DMS79 treated with DMSO at 0.1 percent for 48 hours (cell line): ENCODE data around the gene BRD1.
A peak's percentile ranks its signal among the peaks of the same experiment; 100 is the strongest.
"Not testable (repeated sequence)": the region's sequence is repeated elsewhere in the genome, so short reads cannot be mapped to it uniquely, and the experiment has no call there.

Experiments used
- DNase-seq: peaks from one replicate; lab custom pipeline; 2025; lab: John Stamatoyannopoulos, UW

BRD1 gene

DNA sequence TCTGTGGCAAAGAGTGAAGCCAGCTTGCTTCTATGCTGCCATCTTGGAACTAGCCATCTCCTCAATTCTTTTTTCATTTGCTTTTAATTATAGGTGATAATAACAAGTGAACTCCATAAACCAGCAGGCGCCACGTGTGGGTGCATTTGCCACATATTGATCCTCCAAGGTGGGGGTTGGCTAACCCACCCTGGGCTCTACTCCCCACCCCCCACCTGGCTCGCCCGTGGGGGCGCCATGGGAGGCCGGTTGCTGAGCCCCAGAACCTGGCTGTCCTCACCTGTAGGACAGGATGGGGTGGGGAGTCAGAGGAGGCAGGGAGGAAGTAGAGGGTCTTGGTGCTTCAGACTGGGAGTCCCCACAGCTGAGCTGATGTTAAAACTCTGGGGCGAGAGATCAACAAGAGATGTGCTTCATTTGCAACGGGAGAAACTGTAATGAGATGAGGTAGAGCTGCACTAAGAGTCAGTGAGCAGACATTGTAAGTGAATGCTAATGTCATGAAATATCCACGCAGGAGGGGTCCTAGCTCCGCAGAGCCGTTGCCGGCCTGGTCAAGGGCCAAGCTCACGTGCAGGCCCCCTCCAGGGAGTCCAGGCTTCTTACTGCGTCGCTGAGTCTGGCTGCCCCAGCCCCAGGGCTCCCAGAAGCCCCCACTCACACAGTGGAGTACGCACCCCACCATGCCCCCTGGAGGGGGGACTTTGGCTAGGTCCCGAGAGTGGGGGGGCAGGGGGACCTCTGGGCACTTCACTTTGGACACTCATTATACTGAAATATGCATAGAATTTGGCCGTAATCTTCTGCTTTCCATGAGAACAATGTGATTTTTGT lies 59.4 kb downstream of the BRD1 start:
- no peak for DNase-seq

DNA sequence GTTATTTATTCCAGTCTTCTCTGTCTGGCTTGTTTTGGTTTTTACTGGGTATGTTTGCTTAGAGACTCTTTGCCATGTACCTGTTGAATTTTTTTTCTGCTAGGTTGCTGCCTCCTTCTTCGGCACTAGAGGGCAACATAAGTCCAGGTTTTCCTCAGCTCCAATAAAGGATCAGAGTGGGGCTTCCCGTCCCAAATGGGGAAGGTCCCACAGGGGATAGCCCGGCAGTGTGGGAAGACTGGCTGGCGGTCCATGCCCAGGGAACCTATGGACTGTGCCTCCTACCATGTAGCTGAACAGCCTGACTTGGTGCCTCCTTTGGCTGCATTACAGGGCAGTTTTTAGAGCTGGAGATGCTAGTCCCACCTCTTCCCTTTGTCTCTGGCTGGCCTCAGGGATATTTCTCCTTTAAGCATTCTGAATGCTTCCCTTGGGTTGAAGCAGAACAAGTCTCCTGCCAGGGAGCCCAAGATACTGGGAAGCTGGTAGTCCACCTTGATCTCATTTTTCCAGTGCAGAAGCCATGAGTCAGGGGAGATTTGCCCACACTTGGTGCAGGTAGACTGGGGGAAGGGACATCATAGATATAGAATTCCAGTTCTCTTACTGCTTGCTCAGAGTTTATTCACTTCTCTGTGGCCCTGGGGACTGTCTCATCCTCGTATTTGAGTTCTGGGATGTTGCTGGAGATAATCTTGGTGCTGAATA lies 60.2 kb downstream of the BRD1 start:
- DNase-seq, result peak; percentile 14

DNA sequence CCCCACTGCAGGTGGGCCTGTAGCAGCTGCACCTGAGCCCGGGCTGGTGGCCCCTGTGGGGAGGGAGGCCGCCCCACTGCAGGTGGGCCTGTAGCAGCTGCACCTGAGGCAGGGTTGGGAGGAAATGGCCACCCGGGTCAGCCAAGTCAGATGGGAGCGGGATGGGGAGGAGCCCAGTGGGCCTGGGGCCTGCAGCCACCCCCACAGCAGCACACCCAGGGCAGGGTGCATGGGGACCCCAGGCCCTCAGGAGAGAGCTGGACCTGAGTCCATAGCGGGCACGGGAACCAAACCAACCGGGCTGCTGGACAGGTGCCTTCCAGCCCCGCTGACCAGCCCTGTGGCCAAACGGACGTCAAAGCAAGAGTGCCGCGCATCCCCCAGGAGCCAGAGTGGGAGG lies 61.7 kb downstream of the BRD1 start:
- no peak for DNase-seq

DNA sequence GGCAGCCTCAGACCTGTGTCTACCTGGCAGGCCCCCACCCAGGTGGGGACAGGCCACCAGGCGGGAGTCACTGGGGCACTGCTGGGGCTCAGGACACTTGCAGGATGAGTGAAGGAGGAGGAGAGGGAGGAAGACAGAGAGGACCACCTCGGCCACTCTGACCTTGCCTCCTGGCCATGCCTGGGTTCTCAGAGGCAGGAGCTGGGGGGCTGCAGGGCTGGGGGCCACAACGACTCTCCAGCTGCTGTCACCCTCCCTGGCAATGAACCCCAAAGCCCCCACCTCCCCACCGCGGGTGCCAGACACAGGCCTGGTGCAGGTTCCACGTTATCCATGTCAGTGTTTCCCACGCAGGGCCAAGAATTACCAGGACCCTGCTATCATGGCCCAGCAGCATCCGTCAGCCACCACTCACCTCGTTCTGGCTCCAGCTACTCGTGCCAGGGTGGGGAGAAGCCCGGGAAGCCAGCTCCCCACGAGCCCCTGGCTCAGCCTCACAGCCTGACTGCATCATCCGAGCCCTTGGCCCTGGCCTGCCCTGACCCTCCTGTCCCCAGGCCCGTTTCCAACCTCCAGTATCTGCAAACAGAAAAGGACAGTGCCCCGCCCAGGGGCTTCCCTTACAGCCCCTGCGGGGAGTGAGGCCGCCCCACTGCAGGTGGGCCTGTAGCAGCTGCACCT lies 62.4 kb downstream of the BRD1 start:
- DNase-seq, result no peak

DNA sequence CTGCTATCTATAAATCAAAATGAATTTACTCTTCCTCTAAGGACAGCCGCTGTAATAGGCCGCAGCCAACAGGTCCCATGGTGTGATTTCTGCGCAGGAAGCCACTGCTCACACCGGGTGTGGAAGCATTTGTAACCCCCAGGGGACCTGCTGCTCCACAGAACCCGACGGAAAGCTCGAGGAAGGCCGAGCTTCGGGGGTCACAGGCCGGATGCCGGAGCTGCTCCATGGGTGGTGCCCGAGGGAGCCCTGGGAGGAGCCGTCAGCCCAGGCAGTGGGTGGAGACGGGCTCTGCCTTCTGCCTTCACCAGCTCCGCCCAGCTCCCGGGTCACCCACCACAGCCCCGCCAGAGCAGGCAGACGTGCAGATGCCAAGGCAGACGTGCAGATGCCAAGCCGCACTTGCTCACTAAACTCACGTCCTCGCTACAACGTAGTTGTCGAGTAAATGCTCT lies 63.5 kb downstream of the BRD1 start:
- DNase-seq, result no peak

DNA sequence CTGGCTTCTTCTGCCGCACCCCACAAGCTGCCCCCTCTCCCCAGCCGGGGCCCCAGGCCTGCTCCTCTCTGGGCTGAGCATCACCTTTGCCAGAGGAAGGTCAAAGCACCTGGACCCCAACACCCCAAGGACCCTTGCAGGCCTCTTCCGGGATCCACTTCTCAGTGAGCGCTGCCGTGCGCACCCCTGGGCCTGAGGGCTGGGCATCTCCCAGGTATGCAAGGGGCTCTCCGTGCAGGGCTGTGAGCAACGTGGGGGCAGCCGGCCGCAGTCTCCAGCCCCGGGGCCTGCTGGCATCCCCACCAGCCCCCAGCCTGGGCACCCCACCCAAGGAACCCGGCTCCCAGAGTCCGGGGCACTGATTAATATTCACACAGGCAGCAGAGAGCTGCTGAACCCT lies 64.0 kb downstream of the BRD1 start:
- no peak for DNase-seq

DNA sequence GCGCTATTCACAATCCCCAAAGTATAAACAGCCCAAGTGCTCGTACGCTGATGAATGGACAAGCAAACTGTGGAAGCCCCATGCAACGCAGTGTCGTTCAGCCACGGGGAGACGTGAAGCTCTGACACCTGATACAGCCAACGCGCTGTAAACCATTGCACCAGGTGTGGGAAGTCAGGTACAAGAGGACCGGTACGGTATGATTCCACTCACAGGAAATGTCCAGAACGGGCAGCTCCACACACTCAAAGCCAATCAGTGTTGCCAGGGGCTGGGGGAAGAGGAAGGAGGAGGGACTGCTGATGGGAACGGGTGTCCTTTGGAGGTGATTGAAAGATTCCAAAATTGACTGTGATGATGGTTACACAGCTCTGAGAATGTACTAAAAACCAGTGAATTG lies 64.5 kb downstream of the BRD1 start:
- DNase-seq, result no peak

DNA sequence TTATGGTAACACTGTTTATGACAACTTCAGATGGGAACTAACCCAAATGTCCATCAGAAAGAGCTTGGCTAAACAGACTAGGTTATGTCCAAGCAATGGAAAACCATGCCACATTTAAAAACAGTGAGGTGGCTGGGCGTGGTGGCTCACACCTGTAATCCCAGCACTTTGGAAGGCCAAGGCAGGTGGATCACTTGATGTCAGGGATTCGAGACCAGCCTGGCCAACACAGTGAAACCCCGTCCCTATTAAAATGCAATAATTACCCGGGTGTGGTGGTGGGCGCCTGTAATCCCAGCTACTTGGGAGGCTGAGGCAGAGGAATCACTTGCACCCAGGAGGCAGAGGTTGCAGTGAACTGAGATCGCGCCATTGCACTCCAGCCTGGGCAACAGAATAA lies 65.1 kb downstream of the BRD1 start:
- not testable (repeated sequence) for DNase-seq

DNA sequence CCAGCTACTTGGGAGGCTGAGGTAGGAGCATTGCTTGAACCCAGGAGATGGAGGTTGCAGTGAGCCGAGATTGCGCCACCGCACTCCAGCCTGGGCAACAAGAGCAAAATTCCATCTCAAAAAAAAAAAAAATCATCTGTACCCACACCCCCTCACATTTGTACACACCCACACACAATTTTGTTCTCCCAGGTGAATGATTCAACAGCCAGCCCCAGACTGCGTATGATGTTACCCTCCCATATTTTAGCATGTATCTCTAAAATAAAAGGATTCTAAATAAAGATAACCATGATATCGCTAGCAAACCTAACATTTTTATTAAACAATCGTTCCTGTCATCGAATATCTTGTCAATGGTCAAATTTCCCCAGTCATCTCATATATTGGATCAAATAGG lies 65.8 kb downstream of the BRD1 start:
- no peak for DNase-seq

DNA sequence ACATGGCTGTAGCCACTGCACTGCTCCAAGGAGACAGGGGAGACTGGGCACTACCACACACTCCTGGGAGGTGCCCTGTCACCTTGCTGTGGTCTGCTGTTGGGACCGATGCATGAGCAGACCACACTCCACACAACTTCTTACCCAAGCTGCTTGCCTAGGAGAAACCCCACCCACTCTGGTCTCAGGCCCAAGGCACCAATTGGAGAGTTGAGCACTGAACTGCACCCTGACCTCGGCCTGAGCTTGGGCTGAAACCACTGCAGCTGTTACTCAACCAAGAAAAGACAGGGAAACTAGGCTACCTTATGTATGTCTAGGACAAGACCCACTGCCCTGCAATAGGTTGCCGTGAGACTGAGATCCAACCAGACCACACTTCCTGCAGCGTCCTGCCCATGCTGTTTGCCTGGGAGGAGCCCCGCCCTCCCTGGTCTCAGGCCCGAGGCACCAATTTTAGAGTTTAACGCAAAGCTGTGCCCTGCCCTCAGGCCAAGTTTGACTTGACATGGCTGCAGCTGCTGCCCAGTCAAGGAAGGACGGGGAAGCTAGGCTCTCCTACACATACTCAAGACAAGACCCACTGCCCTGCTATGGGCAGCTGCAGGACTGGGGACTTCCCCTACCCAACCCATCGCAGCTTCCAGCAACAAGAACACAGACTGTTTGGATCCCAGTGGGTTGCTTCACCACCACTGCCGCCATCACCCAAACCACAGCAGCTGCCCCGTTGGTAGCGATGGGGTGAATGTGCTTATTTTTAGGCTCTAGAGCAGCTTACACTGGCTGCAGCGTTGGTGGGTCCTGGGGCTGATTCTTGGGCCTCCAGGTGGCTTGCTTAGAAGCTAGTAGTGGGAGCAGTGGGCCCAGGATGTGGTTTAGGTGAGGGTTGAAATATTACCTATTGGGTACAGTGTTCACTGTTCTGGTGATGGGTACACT lies 66.8 kb downstream of the BRD1 start:
- no peak for DNase-seq

DNA sequence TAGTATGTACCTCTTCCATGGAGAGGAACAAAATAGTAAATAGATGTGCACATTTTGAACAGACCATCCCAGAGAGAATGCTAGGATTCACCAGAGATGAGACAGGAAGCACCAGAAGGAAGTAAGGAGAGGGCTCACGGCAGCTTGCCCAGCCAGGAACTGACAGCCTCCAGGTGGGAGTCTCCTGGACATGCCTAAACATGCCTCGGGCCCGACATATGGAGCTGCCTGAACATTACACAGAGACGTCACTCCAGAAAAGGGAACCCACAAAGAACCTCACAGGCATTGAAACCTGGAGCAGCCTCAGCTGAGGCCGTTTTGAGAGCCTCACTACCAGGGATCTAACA lies 67.4 kb downstream of the BRD1 start:
- no peak for DNase-seq

DNA sequence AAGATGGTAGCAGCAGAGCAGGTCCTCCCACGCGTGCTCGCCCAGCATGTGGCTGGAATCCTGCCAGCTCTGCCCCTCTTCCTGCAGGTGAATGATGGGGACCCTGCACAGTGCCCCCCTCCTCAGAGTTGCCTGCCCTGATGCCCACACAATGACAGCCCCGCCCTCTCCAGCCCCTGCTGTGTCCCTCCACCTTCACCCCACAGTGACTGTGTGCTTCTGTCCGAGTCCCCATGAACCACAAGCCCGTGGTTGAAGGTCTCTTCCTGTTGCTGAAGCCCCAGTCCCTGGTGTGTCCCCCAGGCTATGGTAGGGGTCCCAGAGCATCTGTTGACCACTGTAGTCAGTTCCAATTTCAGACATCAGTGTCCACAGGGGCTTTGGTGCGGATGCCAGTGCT lies 71.0 kb downstream of the BRD1 start:
- DNase-seq, result no peak

DNA sequence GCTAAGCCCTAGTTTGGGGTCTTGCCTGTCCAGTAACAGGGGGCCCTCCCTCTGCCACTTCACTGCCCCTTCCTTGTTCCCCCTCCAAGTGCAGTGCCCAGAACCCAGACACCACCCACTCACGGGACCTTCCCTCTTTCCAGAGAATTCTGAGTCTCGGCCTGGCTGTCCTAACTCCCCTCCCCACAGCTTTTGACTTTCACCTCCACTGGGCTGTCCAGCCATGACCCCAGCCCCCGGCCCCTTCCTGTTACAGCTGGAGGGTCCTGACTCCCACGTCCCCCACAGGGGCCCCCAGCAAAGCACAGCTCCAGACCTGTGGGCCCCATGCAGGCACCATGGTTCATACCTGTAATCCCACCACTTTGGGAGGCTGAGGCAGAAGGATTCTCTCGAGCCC lies 71.5 kb downstream of the BRD1 start:
- no peak for DNase-seq

DNA sequence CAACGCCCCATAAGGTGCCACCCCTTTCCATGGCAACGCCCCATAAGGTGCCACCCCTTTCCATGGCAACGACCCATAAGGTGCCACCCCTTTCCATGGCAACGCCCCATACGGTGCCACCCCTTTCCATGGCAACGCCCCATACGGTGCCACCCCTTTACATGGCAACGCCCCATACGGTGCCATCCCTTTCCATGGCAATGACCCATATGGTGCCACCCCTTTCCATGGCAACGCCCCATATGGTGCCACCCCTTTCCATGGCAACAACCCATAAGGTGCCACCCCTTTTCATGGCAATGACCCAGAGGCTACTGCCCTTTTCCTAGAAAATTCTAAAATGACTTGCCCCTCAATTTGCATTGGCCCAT lies 72.1 kb downstream of the BRD1 start:
- no peak for DNase-seq

DNA sequence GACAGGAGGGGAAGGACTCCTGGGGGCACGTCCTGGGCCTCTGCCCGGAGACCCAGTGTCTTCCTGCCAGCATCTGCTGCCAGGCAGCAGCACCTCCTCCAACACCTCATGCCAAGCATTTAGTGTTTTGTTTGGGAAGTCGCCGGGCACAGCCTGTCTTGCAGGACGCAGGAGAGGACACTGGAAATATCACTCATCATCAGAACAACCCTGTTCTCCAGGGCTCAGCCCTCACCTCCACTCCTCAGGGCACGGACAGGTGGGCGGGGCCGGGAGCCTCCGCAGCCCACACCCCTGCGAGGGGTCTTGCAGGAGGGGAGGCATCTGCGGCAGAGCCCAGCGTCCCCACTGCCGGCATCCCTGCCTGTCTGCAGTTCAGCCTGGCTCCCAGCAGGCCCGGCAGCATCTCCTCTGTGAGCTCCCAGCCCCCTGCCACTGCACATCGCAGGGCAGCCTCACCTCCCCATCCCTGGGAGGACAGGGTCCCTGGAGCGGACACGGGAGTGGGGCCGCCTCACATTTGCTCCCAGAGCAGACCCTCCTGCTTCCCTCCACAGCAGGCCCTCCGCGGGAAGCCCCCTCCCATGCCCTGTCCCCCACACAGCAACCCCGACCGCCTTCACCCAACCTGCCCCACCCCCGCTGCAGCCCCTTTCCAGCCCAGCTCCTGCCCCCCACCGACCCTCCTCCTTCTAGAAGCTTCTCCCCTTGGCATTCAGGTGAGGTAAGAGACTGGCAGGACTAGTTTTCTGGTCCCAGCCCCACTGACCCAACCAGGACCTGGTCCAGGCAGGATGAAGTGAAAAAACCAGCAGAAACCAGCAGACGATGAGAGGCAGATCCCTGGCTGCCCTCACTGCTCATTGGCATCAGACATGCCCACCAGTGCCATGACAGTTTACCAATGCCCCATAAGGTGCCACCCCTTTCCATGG lies 72.7 kb downstream of the BRD1 start:
- peak; percentile 4 for DNase-seq

DNA sequence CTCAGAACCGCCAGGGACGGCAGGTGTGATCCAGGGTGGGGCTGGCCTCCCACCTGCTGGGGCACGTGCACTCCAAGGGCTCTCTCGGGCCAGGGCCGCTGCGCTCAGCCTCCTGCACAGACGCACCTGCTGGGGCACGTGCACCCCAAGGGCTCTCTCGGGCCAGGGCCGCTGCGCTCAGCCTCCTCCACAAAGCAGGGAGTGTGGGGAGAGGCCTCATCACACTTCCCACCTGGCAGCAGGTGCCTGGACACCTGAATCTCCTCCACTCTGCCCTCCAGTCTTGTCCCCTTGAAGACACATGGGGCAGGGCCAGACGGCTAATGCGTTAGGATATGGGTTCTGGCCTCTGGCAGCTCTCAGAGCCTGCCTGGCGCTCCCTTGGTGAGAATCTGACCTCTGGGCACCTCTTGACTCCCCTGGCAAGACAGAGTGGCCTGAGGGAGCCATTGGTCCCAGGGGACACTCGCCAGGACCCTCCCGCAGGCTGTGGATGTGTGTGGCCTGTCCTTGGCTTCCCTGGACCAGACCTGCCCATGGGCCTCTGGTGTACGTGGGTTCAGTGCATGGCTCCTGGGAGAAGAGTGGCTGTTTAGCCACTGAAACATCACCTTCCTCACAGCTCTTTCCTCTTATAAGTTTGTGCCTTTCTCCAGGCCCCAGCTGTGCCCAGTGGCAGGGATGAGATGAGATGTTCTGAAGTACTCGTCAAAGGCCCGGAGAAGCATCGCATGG lies 73.5 kb downstream of the BRD1 start:
- DNase-seq, result peak; percentile 84

DNA sequence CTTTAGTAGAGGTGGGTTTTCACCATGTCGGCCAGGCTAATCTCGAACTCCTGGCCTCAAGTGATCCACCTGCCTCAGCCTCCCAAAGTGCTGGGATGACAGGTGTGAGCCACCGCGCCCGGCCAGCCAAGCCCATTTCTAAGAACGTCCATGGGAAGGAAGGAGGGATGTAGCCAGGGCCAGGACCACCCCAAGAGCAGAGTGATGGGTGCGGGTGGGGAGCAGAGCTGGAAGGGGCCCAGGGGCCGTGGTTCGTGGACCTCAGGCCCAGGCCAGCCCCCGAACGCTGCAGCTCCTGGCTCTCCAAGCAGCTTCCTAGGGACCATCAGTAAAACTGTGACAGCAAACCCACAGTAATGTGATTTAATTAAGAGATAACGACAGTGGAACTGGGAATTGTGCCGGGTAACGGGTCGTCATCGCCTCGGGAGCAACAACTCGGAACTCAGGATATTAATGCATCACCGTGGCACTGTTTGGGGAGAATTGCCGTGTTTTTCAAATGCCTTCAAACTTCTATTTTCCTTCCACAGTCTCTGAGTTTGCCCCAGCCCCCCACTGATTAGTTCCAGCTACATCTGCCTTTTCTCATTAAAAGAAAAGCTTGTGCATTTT lies 74.3 kb downstream of the BRD1 start:
- DNase-seq, result no peak

DNA sequence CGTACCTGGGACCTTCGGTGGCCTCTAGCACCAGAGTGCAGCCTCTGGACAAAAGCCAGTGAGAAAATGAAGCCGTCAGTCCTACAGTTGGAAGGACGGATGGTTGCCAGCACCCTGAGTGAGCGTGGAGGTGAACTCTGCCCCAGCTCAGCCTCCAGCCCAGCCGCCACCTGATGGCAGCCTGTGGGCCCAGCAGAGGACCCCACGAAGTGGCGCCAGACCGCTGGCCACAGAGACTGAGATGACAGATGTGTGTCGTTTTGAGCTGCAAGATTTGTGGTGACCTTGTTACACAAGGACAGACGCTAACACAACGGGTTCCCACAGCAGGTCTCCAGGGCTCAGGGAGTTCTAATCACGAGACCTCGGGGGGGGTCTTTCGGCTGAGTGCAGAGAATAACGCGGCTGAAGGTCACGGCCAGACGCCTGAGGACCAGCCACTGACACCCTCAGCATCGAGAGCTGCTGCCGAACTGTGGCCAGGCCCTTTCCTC lies 75.0 kb downstream of the BRD1 start:
- no peak for DNase-seq

DNA sequence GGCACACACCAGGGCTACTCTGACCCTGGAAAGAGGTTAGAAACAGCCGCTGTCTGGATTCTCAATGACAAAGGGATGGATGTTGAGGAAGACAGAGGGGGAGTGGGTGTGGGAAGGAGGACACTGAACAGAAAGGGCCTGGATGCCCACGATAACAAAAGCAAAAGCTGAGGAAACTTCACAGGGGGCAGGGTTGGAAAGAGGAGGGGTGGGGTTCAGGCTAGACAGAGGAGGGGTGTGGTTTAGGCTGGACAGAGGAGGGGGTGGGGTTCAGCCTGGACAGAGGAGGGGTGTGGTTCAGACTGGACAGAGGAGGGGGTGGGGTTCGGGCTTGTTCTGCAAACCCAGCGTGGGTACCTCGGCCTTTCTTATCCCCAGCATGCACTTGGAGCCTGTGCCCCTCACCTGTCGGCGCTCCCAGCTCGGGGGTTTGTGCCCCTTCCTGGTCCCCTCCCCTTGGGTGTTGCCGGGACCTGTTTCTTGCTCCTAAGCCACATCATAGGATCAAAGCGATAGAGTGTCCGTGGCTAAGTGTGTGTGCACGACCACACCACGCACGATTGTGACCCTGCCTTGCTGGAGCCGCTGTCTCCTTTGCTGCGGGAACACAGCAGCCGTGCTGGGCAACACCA lies 75.6 kb downstream of the BRD1 start:
- no peak for DNase-seq
